K562 (cell line): ENCODE data around the gene TTYH2. TPM values are rescaled to one million over a fixed set of nuclear protein-coding genes. Genes with fewer than 3 reads are reported as not detected.

Source experiments
- ATAC-seq: fragments of 200-7000 bp; cut with Tn5 transposase; 3 replicates; pipeline ENCODE4 v1.9.1; 2020; ENCODE audit warnings: moderate library complexity
- BruUV-seq: library from RNA; stranded (reverse); fragments of 400-500 nt; replicated peaks from 2 replicates; lab custom pipeline; 2021; lab: Mats Ljungman, UMichigan
- CTCF ChIA-PET: fragments of 300-600 bp; formaldehyde crosslinking; extraction: SDS; loops from one replicate; lab custom pipeline; 2021; ENCODE audit warnings: low intra/inter-chr PET ratio; lab: Yijun Ruan, JAX
- POLR2A ChIA-PET: fragments of 300-600, 350-650 bp; sonication (Branson Sonifier 250); formaldehyde crosslinking; extraction: SDS; loops from one replicate; lab custom pipeline; 2021; ENCODE audit warnings: antibody characterized with exemption, inconsistent platforms; lab: Yijun Ruan, JAX
- DNase-seq, 4 experiments: peaks; one replicate each; pipeline versions ENCODE4 v3.0.0 to v3.0.0-alpha.2; 2011 to 2018; ENCODE audit warnings: low spot score in 3 of 4, mixed read lengths in 3 of 4; ENCODE audit errors: extremely low read depth in 1 of 4
- FAIRE-seq: peaks from 2 replicates; lab custom pipeline; 2011; peaks lifted over from hg19 to GRCh38; lab: Jason Lieb, UNC
- H2AFZ ChIP-seq: 2 replicates; pipeline ENCODE4 v1.6.0; 2011; ENCODE audit warnings: low read depth, low read length, control low read depth, inconsistent platforms
- H3K27ac ChIP-seq: fragments of 200-600 bp; 3 replicates; pipeline ENCODE4 v1.8.0; 2011; ENCODE audit warnings: low read depth, mild to moderate bottlenecking, control low read depth, inconsistent platforms, low read length, moderate library complexity, mixed read lengths; ENCODE audit errors: extremely low read depth
- H3K27me3 ChIP-seq, 2 experiments: fragments of 300-600 bp in 1 of 2; 2 replicates in 1 of 2; 3 replicates in 1 of 2; pipeline versions ENCODE4 v1.6.0 to v1.8.0; 2011; ENCODE audit warnings: inconsistent platforms in 2 of 2, low read length in 2 of 2, mild to moderate bottlenecking in 1 of 2, mixed read lengths in 1 of 2, moderate library complexity in 1 of 2; ENCODE audit not compliant: control insufficient read depth in 2 of 2, insufficient read depth in 2 of 2
- H3K36me3 ChIP-seq: fragments of 300-600 bp; 3 replicates; pipeline ENCODE4 v1.8.0; 2011; ENCODE audit warnings: mild to moderate bottlenecking, low read length, inconsistent platforms; ENCODE audit not compliant: control insufficient read depth, insufficient read depth
- H3K4me1 ChIP-seq, 2 experiments: fragments of 200-600 bp in 1 of 2; replicated peaks in 1 of 2; 2 replicates in 1 of 2; 3 replicates in 1 of 2; pipeline versions ENCODE4 v1.5.1 to v1.8.0; 2011; ENCODE audit warnings: inconsistent platforms in 2 of 2, low read length in 2 of 2, mild to moderate bottlenecking in 1 of 2, mixed read lengths in 1 of 2, moderate library complexity in 1 of 2; ENCODE audit not compliant: control insufficient read depth in 2 of 2, insufficient read depth in 2 of 2
- H3K4me2 ChIP-seq: 2 replicates; pipeline ENCODE4 v1.6.1; 2011; ENCODE audit warnings: low read length, control low read depth, inconsistent platforms, mixed read lengths; ENCODE audit not compliant: insufficient read depth
- H3K4me3 ChIP-seq: fragments of 200-600 bp; sonication (generic), shearing (Covaris generic); 2 replicates; pipeline ENCODE4 v1.5.1; 2016; ENCODE audit warnings: control low read depth, inconsistent platforms
- H3K79me2 ChIP-seq: fragments of 200-600 bp; 3 replicates; pipeline ENCODE4 v1.8.0; 2011; ENCODE audit warnings: low read length, inconsistent platforms; ENCODE audit not compliant: control insufficient read depth, insufficient read depth
- H3K9ac ChIP-seq, 2 experiments: 2 replicates each; pipeline versions ENCODE4 v1.6.0 to v1.6.1; 2011; ENCODE audit warnings: low read depth in 2 of 2, low read length in 2 of 2, control low read depth in 1 of 2, inconsistent platforms in 1 of 2, mild to moderate bottlenecking in 1 of 2, mixed read lengths in 1 of 2; ENCODE audit not compliant: insufficient read depth in 1 of 2
- H3K9me1 ChIP-seq: one replicate; pipeline ENCODE4 v1.6.0; 2011; ENCODE audit warnings: inconsistent platforms, mild to moderate bottlenecking, low read length, moderate library complexity; ENCODE audit not compliant: control insufficient read depth, insufficient read depth
- H3K9me3 ChIP-seq: replicated peaks from 2 replicates; pipeline ENCODE4 v1.5.1; 2011; ENCODE audit warnings: low read depth, low read length, inconsistent platforms; ENCODE audit not compliant: control insufficient read depth, insufficient read depth
- H4K20me1 ChIP-seq: replicated peaks from 2 replicates; pipeline ENCODE4 v1.6.1; 2011; ENCODE audit warnings: low read length, inconsistent platforms, mixed read lengths; ENCODE audit not compliant: control insufficient read depth, insufficient read depth
- FOXA3 ChIP-seq, 2 experiments: fragments of 450-650 bp in 1 of 2; sonication (generic) in 1 of 2; formaldehyde crosslinking; IDR thresholded peaks in 1 of 2; conservative IDR thresholded peaks in 1 of 2; 2 replicates each; pipeline versions ENCODE4 v1.4.0 to v1.8.0; 2020 to 2022; ENCODE audit warnings: mild to moderate bottlenecking in 2 of 2, missing genetic modification reagents in 1 of 2
- ZFP91 ChIP-seq: sonication (generic); formaldehyde crosslinking; IDR thresholded peaks from 2 replicates; pipeline ENCODE4 v1.8.0; 2022; ENCODE audit warnings: mild to moderate bottlenecking, missing genetic modification reagents
- WGBS: fragments of 100-300 bp; shearing (Covaris generic); methylation state at CpG from one replicate; pipeline ENCODE4 v1.1.6; 2016; ENCODE audit warnings: low coverage, mixed read lengths; ENCODE audit not compliant: insufficient coverage; ENCODE audit errors: missing lambda C conversion rate; 5-methylcytosine and 5-hydroxymethylcytosine counted together
- in situ Hi-C: fragments of 300-500 bp; cut with MboI; formaldehyde crosslinking; loops from 4 replicates; pipeline ENCODE4 v1.15.0; 2018; ENCODE audit warnings: inconsistent platforms, mixed read lengths
- intact Hi-C: fragments of 100-400 bp; cut with micrococcal nuclease; formaldehyde crosslinking; loops from 2 replicates; pipeline ENCODE4 v1.14.2; 2022
- polyA plus RNA-seq, 8 experiments: library from polyadenylated mRNA; depleted of rRNA in 4 of 8; stranded (reverse) in 5 of 8; unstranded in 3 of 8; fragments of >200 nt; fragmentation: Nextera tagmentation in 2 of 8; fragmentation: Illumina TruSeq in 1 of 8; extraction: Ambion mirVana in 2 of 8; extraction: Trizol in 1 of 8; gene quantifications; 2 replicates each; pipeline versions ENCODE4 v1.2.1 to v1.2.3, GENCODE V29; 2011 to 2014; ENCODE audit warnings: inconsistent platforms in 1 of 8, missing spikeins in 1 of 8
- total RNA-seq, 7 experiments: library from RNA; depleted of rRNA in 6 of 7; stranded (reverse); fragments of >200 nt in 6 of 7; fragmentation: Illumina TruSeq in 2 of 7; extraction: Trizol in 2 of 7; gene quantifications; 2 replicates each; pipeline versions ENCODE4 v1.2.1 to v1.2.3, GENCODE V29; 2011 to 2021; ENCODE audit warnings: low replicate concordance in 1 of 7

The TTYH2 gene
- total and polyA plus RNA-seq, 9 of the 15 experiments (the other 6 are each of a cell fraction or from before 2014, with no cell fraction given), result 0.03 to 2.0 (median 0.91) TPM

GRCh38 chr17:74231928-74232907 is 18.8 kb downstream of the TTYH2 start:
- 42% methylated on average over 14 of the region's 17 CpGs for WGBS
- peak overlapping the region in 1 of 2 experiments; percentile 35; a peak in 1 of 4 replicates for H3K9ac ChIP-seq
- H3K9me3 ChIP-seq, result no peaks in the 10 kb centered on the region
- DNase-seq (no peak), FAIRE-seq (no peak), ATAC-seq (no peak)
- H3K36me3 ChIP-seq, result no peaks in the 10 kb centered on the region
- intact Hi-C loops, result no loop called here
- H3K4me3 ChIP-seq, result no peak overlapping the region
- TF ChIP-seq FOXA3 (CRISPR knock-in tag; conservative IDR thresholded peaks at IDR 0.05 in 1 of 2, IDR thresholded peaks at IDR 0.05 in 1 of 2), result peak in 1 of 2 experiments; percentile 69; a peak in 1 of 4 replicates
- no peak for TF ChIP-seq ZFP91
- in situ Hi-C loops, result no loop called here
- H3K4me1 ChIP-seq, result peaks cover 10 to 25% of the 10 kb centered on the region in 2 experiments
- H2AFZ ChIP-seq, result no peak overlapping the region
- no peaks in the 10 kb centered on the region for H3K9me1 ChIP-seq
- H3K27ac ChIP-seq, result no peak overlapping the region
- no TSS peak for BruUV-seq
- H3K27me3 ChIP-seq, result no peaks in the 10 kb centered on the region; a peak in 1 of 5 replicates
- H4K20me1 ChIP-seq, result 0 out of 2 replicates have a peak, but pooled peaks cover 3% of the 10 kb centered on the region
- no peak overlapping the region for H3K4me2 ChIP-seq
- ChIA-PET CTCF (no interaction called here), POLR2A (interaction anchor here (0.6 to 1.5 kb wide), 7 partner anchors 8 to 263 kb away, joined by 3 to 7 read pairs (median 3); no protein-coding TSS in a partner anchor)
- H3K79me2 ChIP-seq, result no peaks in the 10 kb centered on the region
